Esophagus (tissue), 2 donors: ENCODE results near the gene QTRT2. TPM values are rescaled to one million over a fixed set of nuclear protein-coding genes. Genes with fewer than 3 reads are reported as not detected.

Source experiments
- H3K27ac ChIP-seq, 2 donors: one replicate each; pipeline ENCODE4 v1.5.1; 2013; ENCODE audit warnings: low read depth in 2 of 2, mild to moderate bottlenecking in 2 of 2, inconsistent platforms in 1 of 2, low read length in 1 of 2, moderate library complexity in 1 of 2
- H3K27me3 ChIP-seq, 2 donors: one replicate each; pipeline ENCODE4 v1.6.1; 2013; ENCODE audit warnings: low read length in 2 of 2, control low read depth in 1 of 2, mild to moderate bottlenecking in 1 of 2; ENCODE audit not compliant: insufficient read depth in 2 of 2, control insufficient read depth in 1 of 2
- H3K36me3 ChIP-seq, 2 donors: one replicate each; pipeline ENCODE4 v1.6.1; 2013; ENCODE audit warnings: low read length in 1 of 2; ENCODE audit not compliant: control insufficient read depth in 2 of 2, insufficient read depth in 2 of 2
- H3K4me1 ChIP-seq, 2 donors: one replicate each; pipeline ENCODE4 v1.6.1; 2013; ENCODE audit warnings: low read length in 1 of 2; ENCODE audit not compliant: control insufficient read depth in 2 of 2, insufficient read depth in 2 of 2
- H3K4me3 ChIP-seq, 2 donors: one replicate each; pipeline ENCODE4 v1.5.1; 2013; ENCODE audit warnings: low read length in 2 of 2, mild to moderate bottlenecking in 2 of 2, low read depth in 1 of 2, moderate library complexity in 1 of 2
- H3K9me3 ChIP-seq, 2 donors: one replicate each; pipeline ENCODE4 v1.6.1; 2013; ENCODE audit warnings: mild to moderate bottlenecking in 2 of 2, low read depth in 1 of 2, low read length in 1 of 2, moderate library complexity in 1 of 2; ENCODE audit not compliant: control insufficient read depth in 2 of 2, insufficient read depth in 1 of 2
- WGBS, 2 donors: extraction: QIAGEN DNeasy Blood & Tissue Kit; methylation state at CpG; one replicate each; pipeline ENCODE4 v1.1.7; 2013; 5-methylcytosine and 5-hydroxymethylcytosine counted together
- polyA plus RNA-seq, 2 donors: library from polyadenylated mRNA; stranded (reverse); fragments of 200-250 nt; gene quantifications; one replicate each; pipeline ENCODE4 v1.2.3, GENCODE V29; 2013
- donor health status: healthy with polysubstance abuse.
- donor health status: Bipolar disorder and iron deficiency.

QTRT2 gene
- polyA plus RNA-seq, 2 donors, result 4.6 to 6.3 TPM

DNA sequence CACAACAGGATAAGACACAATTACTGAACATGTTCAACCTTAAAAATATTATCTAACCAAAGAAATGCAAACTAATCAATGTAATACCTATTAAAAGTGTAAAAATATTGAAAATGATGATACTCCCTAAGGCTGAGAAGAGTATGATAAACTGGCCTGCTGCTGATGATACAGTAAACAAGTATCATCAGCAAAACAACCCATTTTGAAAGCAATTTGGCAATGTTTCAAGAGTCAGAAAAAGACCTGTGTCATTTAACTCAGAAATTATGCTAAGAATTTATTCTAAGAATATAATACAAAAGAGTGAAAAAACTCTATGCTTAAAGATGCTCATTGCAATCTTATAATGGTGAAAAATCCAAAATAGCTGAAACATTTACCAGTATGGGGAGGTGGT, 22.3 kb upstream of the QTRT2 start:
- no peak overlapping the region for H3K27ac ChIP-seq
- H3K9me3 ChIP-seq, result no peaks in the 10 kb centered on the region
- no peaks in the 10 kb centered on the region for H3K27me3 ChIP-seq
- no peak overlapping the region for H3K4me3 ChIP-seq
- peaks cover 2% of the 10 kb centered on the region in 2 donors for H3K36me3 ChIP-seq
- no peaks in the 10 kb centered on the region for H3K4me1 ChIP-seq

DNA sequence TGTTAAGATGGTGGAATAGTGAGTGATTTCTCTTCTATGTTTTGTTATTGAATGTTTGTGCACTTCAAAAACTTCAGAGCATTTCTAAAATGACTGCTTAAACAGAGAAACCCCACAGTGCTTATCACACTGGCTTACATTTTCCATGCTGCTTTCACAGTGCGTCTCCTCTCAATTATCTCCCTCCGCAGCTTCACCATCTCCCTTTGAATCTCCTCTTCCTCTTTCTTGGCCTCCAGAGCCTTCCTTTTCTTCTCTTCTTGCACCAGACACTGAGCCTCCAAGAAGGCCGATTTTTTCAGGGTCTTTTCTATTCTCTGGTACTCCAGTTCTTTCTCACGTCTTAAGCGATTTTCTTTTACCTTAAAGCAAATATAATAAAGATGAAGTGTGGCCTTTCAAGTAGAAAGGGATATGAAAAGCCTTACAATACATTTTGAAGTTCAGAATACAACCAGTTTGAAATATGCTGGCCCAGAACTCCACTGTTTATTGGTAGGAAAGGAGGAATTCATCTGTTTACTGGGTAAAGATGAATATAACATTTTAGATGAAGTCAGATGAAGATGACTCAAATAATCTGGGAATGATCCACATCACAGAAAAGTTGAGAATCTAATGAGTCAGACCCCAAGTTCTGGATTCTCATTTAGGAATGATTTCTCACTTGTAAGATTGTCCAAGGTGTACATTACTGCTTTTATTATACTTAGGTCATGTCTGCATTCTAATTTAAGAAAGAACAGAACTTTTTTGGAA, 21.6 kb upstream of the QTRT2 start:
- WGBS, 2 donors, result 92 to 94% methylated on average over 5 of the region's 5 CpGs
- Histone ChIP-seq H3K4me3 (no peak overlapping the region), H3K36me3 (peaks cover 2% of the 10 kb centered on the region in 2 donors), H3K27ac (no peak overlapping the region), H3K4me1 (no peaks in the 10 kb centered on the region), H3K27me3 (no peaks in the 10 kb centered on the region), H3K9me3 (no peaks in the 10 kb centered on the region)

GRCh38 chr3:114035896-114036295, 20.6 kb upstream of the QTRT2 start:
- Histone ChIP-seq H3K36me3 (peaks cover 2% of the 10 kb centered on the region in 2 donors), H3K4me1 (no peaks in the 10 kb centered on the region), H3K9me3 (no peaks in the 10 kb centered on the region), H3K27me3 (no peaks in the 10 kb centered on the region), H3K4me3 (no peak overlapping the region), H3K27ac (no peak overlapping the region)
- 95 to 96% methylated on average over 3 of the region's 3 CpGs for WGBS, 2 donors

DNA sequence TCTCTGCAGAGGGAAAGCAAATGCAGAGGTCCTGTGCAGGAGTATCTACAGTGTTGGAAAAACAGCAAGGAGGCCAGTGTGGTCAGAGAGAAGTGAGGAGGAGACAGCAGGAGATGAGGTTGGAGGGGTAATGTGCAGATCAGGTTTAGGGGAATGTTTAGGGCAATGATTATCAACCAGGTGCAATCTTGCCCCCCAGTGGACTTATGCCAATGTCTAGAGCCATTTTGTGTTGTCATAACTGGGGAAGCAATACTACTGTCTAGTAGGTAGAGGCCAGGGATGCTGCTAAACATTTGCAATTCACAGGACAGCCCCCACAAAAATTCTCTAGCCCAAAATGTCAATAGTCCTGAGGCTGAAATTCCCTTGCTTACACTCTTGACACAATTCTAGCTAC, 13.3 kb upstream of the QTRT2 start:
- no peaks in the 10 kb centered on the region for H3K9me3 ChIP-seq

DNA sequence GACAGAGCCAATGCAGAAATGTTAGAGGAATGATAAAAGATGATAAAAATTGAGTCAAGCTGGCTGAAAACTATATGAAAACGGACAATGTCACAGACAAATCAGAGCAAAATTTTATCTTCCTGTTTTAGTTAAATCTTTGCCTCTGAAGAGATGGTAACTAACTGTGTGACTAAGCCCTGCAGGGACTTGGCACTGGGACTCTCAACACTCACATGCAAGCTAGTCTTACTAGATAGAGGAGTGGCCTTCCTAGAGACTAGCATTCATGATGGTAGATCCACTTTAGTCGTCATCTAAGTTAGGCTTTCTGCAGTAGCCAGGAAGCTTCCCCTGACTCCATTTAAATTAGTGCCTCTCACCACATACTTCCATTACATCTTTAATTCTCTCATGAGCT, 4.3 kb upstream of the QTRT2 start:
- Histone ChIP-seq H3K36me3 (no peaks in the 10 kb centered on the region), H3K9me3 (no peaks in the 10 kb centered on the region), H3K27ac (no peak overlapping the region), H3K4me1 (no peaks in the 10 kb centered on the region), H3K27me3 (no peaks in the 10 kb centered on the region), H3K4me3 (no peak overlapping the region)
- WGBS, 2 donors, result 85 to 89% methylated on average over 2 of the region's 2 CpGs

More for the DNA sequence above, 13.3 kb upstream of the QTRT2 start:
- no peak overlapping the region for H3K27ac ChIP-seq
- no peaks in the 10 kb centered on the region for H3K27me3 ChIP-seq
- no peaks in the 10 kb centered on the region for H3K4me1 ChIP-seq
- peaks cover 0 to 2% of the 10 kb centered on the region in 2 donors for H3K36me3 ChIP-seq
- H3K4me3 ChIP-seq, result no peak overlapping the region

- no peaks in the 10 kb centered on the region for H3K4me1 ChIP-seq
- H3K9me3 ChIP-seq, result no peaks in the 10 kb centered on the region
- no peaks in the 10 kb centered on the region for H3K36me3 ChIP-seq
- peak overlapping the region; percentile 67 to 85 for H3K4me3 ChIP-seq
- no peaks in the 10 kb centered on the region for H3K27me3 ChIP-seq
- peak overlapping the region; percentile 47 to 85 for H3K27ac ChIP-seq
- WGBS, 2 donors, result 0% methylated on average over 8 of the region's 8 CpGs
These were observed 442 bp downstream of the QTRT2 start for GRCh38 chr3:114057011-114057347.

GRCh38 chr3:114058646-114059045, 2.1 kb downstream of the QTRT2 start:
- 84 to 86% methylated on average over 8 of the region's 8 CpGs for WGBS, 2 donors
- Histone ChIP-seq H3K4me1 (no peaks in the 10 kb centered on the region), H3K27me3 (no peaks in the 10 kb centered on the region), H3K9me3 (no peaks in the 10 kb centered on the region), H3K27ac (no peak overlapping the region), H3K4me3 (no peak overlapping the region), H3K36me3 (no peaks in the 10 kb centered on the region)

DNA sequence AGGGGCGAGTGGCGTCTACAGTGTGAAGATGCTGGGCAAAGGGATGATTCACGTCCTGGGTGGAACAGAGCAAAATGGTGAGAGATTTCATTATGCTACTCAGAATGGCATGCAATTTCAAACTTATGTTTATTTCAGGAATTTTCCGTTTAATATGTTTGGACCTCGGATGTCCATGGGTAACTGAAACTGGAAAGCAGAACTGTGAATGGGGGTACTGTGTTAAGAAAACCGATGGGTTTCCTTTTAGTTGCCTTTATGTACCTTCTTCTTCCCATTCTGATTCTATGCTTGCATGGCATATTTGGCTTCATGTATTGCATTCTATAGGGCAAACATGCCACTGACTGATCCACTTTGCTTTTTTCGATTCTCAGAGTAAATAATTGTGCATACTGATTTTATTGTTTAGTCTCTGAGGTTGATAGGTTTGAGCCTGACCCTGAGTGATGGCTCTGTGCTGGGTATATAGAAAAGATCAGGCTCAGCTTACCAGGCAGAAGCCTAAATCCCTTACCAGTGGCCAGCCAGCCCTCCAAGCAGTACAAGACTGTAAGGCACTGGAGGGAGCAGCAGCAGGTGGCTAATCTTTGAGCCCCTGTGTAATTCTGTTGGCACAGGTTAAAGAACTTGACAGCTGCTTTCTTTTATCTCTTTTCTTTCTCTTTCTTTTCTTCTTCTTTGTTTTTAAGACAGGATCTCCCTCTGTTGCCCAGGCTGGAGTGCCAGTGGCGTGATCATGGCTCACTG, 4.5 kb downstream of the QTRT2 start:
- Histone ChIP-seq H3K4me1 (no peaks in the 10 kb centered on the region), H3K9me3 (no peaks in the 10 kb centered on the region), H3K27me3 (no peaks in the 10 kb centered on the region), H3K36me3 (peaks cover 0 to 2% of the 10 kb centered on the region in 2 donors), H3K27ac (no peak overlapping the region), H3K4me3 (no peak overlapping the region)
- WGBS, 2 donors, result 90 to 92% methylated on average over 8 of the region's 8 CpGs

DNA sequence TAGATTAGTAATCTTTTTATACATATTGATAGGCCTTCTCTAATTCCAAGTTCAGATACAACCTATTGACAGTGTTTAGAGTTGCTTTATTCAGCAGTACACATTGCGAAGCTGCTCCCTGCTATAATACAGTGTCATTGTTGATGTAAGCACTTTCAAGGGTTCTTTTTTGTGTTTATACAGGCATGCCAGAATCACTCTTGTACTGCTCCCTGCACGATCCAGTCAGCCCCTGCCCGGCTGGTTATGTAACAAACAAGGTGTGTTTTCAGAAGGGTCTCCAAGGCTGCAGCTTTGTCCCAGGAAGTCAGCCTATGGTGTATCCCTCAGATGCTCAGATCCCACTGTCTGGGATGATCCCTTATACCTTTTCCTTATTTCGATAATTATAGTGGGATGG, 11.3 kb downstream of the QTRT2 start:
- Histone ChIP-seq H3K27me3 (no peaks in the 10 kb centered on the region), H3K4me1 (no peaks in the 10 kb centered on the region), H3K9me3 (no peaks in the 10 kb centered on the region), H3K36me3 (peaks cover 3 to 11% of the 10 kb centered on the region in 2 donors), H3K4me3 (no peak overlapping the region), H3K27ac (no peak overlapping the region)
- WGBS, 2 donors, result 87 to 89% methylated on average over 4 of the region's 4 CpGs

DNA sequence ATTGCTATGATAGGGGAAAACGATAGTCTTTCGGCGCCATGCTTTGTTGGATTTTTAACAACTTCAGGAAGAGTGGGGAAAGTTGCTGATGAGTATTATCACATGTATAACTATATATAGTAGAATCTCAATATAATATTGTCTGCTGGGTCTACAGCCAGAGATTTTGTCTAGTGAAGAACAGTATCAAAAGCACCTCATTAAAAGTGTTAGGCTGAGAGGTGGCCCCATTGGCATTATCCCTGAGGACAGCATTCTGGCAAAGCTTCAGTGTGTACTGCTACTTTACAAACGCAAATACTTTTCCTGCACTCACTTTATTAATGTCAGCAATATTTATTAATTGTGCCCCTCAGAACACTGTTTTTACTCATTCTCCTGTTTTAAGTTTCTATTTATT, 11.8 kb downstream of the QTRT2 start:
- peaks cover 3 to 11% of the 10 kb centered on the region in 2 donors for H3K36me3 ChIP-seq
- H3K4me1 ChIP-seq, result no peaks in the 10 kb centered on the region
- H3K9me3 ChIP-seq, result no peaks in the 10 kb centered on the region
- whole genome bisulfite sequencing, 2 donors, result 87 to 90% methylated on average over 4 of the region's 4 CpGs
- no peak overlapping the region for H3K27ac ChIP-seq
- H3K27me3 ChIP-seq, result no peaks in the 10 kb centered on the region
- no peak overlapping the region for H3K4me3 ChIP-seq
